Erythroblast (primary cell): Measurements from ENCODE around the gene PARVA.

Experiments used
- DNase-seq, 2 experiments: peaks; one replicate each; lab custom pipeline; 2025; lab: John Stamatoyannopoulos, UW
- GATA1 ChIP-seq: IDR thresholded peaks from 2 replicates; pipeline ENCODE4 v1.6.1; 2011; ENCODE audit warnings: low read depth, mild to moderate bottlenecking, control low read depth, low read length, moderate library complexity
- POLR2A ChIP-seq: IDR thresholded peaks from 2 replicates; pipeline ENCODE4 v1.6.1; 2011; ENCODE audit warnings: mild to moderate bottlenecking, low read length

PARVA gene

DNA sequence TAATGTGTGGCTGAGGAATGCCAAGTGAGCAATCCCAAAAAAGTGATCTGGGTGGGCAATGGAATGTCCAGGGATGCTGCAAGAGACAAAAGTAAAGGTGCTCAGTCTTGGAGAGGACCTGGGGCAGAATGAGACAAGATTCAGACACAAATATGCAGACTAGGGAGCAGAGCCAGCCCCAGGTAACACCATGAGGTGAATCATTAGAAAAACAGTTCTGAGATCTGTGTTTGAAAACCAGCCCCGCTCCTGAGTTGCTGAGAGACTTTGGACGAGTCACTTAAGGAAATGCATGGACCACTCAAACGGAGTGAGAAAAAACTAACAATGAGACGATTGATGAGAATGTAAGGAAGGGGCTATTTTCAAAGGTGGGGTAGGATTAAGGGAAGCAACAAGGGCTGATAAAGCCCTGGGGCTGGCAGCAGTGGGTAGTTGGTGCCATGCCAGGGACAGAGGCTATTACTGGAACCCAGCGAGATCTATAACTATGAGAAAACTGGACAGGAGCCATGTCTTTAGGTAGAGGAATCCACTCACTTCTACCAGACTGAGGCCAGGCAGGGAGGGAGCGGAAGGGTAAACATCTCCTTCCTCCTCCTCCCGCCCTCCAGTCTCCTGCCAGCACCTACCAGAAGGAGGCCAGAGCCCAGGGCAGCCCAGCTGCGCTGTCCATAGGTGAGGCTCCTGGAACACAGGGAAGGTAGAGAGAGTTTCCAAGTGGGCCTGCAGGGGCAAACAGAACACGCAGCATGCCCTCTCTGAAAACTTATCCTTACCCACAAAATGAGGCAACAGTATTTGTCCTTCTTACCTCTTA, 166.4 kb downstream of the PARVA start:
- no peak for TF ChIP-seq POLR2A
- TF ChIP-seq GATA1: no peak
- DNase-seq: no peak

DNA sequence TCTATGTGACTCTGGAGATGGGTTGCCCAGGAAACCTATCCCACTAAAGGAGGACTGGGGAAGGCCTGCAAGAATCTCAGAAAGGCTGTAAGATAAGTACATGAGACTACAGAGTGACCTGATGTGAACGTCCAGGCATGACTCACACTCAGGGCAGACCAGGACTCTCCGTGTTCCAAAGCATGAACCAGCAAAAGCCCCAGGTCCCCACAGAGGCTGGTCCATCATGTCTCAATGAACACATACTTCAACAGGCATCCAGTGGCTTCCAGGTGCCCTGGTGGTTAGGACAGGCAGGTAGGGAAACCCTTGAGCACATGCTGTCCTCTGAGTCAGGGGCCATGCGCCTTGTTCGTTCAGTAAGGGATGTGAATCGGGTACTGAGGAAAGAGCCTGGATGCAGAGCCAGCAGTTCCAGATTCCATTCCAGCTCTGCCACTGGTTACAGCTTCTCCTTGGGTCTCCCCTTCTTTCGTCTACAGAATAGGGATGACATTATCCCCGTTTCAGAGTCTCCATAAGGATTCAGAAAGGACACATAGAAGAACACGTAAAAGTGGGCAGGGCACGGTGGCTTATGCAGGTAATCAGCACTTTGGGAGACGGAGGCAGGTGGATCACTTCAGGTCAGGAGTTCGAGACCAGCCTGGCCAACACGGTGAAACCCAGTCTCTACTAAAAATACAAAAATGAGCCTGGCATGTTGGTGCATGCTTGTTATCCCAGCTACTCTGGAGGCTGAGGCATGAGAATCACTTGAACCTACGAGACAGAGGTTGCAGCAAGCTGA, 167.8 kb downstream of the PARVA start:
- no peak for TF ChIP-seq POLR2A
- no peak for TF ChIP-seq GATA1
- DNase-seq: no peak

DNA sequence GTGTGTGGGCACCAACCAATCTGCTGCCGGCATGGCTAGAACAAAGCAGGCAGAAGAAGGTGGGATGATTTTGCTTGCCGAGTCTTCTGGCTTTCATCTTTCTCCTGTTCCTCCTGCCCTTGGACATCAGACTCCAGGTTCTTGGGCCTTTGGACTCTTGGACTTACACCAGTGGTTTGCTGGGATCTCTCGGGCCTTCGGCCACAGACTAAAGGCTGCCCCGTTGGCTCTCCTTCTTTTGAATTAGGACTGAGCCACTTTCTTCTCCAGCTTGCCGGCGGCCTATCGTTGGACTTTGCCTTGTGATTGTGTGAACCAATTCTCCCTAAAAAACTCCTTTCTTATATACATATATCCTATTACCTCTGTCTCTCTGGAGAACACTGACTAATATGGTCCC, 168.8 kb downstream of the PARVA start:
- TF ChIP-seq GATA1: no peak
- TF ChIP-seq POLR2A: no peak
- no peak for DNase-seq

DNA sequence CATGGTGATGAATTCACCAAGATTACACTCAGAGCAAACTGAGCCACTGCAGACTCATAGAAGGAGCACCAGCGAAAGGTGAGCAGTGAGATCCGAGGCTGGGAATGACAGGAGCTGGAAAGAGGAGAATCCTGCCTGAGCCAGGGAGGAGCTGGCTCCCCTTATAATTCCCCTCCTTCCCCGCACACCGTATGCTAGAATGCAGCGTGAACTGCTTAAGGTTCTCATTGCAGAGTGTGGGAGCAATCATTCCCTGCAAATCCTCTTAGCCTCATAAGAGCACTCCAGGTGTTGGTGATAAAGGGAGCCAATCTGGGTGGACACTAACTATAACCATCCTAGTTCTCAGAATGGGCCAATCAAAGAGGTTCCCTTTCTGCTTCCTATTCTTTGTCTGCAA, 169.3 kb downstream of the PARVA start:
- no peak for TF ChIP-seq GATA1
- TF ChIP-seq POLR2A: no peak
- no peak for DNase-seq

DNA sequence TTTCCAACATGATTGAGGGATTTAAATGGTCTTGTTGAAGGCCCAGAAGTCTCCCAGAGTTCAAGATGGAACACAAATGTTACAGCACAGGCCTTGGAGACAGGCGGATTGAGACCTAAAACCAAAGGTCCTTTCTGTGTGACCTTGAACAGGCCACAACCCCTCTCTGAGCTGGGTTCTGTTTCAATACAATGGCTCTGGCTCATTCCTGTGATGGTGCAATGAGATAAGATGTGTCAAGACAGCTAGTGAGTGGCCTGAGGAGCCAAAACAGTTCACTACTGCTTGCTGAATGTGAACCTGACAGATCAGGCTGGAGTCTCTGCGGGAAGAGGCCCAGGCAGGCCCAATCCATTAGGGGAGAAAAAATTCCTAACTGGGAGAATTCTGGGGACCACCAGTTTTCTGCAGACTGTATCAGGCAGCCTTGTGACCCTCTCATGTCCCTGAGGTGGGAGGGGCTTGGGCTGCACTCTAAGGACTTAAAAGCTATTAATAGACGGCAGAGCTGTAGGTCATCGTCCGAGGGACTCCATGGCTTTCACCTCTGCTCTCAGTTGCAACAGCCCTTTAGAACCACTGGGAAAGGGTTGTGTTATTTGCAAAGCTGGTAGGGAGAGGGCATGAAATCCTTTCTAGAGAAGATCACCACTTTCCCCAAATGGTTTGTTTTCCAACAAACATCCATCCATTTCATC, 170.7 kb downstream of the PARVA start:
- TF ChIP-seq GATA1 (no peak), POLR2A (no peak)
- DNase-seq: no peak

DNA sequence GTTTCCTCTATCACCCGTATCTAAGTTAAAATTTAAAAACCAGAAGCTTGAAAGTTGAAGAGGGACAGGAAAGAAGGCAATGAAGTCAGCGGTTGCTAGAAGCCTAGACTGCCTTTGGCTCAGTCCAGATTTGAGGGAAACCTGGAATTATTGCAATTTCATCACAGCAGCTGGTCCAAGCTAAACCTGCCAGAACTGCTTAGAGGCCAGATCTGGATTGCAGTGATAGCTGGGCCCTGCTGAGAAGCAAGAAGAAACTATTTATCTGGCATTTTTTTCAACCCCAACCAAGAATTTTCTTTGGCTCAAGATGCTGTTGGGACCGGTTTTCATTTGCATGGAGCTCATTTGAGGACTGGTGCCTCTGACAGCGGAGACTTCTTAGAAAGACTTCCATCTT, 175.3 kb downstream of the PARVA start:
- TF ChIP-seq GATA1 (no peak), POLR2A (no peak)
- no peak for DNase-seq

DNA sequence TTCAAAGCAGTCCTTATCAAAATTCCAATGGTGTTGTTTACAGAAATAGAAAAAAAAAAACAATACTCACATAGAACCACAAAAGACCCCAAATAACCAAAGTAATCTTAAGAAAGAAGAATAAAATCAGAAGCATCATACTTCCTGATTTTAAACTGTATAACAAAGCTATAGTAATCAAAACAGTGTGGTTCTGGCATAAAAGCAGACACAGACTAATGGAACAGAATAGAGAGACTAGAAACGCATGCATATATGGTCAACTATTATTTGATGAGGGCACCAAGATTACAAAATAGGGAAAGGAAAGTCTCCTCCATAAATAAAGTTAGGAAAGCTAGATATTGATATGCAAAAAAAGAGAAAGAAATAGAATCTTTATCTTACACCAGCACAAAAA, 176.8 kb downstream of the PARVA start:
- TF ChIP-seq POLR2A (no peak), GATA1 (no peak)
- DNase-seq: no peak

DNA sequence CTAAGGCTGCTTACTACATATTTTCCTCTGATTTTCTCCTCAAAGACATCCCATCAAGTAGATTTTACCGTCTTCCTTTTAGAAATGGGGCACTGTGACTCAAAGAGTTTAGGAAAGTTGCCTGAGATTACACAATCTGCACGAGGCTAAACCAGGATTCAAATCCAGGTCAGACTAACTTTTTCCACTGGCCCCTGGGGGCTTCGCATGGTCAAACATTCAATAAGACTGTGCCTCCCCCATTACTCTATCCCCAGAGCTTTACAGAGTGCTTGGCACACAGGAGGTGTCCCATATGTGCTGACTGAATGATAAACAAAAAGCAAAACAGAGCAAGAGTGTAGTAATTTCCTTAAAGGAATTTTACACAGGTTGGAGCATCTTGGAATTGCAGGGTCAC, 178.8 kb downstream of the PARVA start:
- DNase-seq: no peak

DNA sequence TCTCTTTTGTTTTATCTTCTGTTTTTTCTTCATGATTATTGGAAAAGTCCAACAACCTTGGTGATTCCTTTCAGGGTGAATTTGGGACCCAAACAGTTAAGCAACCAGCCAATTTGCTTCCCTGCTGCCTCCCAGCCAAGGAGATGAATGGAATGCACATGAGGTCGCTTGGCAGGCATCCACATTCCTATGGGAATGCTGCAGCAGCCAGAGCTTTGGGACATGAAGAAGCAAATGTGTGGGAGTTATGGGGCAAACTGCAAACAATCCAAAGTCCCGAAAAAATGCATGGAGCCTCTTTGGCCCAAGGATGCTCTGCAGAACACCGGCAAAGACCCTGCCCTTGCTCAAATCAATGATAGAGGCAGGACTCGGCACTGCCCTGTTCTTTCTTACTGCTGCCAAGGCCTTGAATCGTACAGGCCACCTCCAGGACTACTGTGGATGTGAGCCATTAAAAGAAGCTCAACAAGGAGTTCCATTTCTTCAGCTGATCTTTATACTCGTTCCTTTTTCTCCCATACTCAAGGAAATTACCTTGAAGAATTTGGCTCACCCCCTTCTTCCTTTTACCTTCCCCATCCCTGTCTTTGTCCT, 179.5 kb downstream of the PARVA start:
- TF ChIP-seq POLR2A (no peak), GATA1 (no peak)
- no peak for DNase-seq

More for the DNA sequence above, 178.8 kb downstream of the PARVA start:
- no peak for TF ChIP-seq GATA1
- TF ChIP-seq POLR2A: no peak

DNA sequence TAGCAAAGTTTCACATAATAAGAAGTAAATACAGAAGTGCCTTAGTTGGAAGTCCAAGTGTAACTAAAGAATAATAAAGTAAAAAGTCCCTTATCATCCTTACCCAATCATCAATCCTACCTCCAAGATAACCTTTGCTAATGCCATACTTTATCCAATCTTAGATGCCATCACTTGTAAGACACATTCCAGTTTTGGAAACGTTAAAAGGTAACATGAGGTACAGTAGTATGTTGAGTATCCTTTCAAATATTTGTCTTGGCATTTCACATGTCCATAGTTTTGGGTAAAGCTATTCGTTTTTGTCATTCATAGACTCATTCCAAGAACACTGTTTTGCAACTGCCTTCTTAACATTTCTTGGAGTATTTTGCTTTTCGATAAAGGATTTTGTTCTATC, 181.6 kb downstream of the PARVA start:
- DNase-seq: no peak
- TF ChIP-seq GATA1 (no peak), POLR2A (no peak)

DNA sequence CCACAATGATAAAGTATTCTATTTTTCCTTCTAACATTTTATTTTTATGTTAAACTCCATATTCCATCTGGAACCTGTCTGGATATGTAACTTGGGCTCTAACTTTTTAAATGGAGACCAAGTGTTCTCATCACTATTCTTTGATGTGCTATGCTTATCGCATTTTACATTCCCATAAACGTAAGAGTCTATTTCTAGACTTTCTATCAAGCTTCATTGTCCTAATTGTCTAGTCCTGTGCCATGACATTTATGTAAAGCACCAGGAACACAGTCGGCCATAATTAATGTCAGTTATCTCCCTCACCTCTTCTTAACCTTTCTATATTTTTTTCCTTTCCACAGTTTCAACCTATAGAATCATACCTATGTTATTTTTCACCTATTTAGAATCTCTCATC, 183.0 kb downstream of the PARVA start:
- TF ChIP-seq GATA1: no peak
- TF ChIP-seq POLR2A: no peak
- DNase-seq: no peak

DNA sequence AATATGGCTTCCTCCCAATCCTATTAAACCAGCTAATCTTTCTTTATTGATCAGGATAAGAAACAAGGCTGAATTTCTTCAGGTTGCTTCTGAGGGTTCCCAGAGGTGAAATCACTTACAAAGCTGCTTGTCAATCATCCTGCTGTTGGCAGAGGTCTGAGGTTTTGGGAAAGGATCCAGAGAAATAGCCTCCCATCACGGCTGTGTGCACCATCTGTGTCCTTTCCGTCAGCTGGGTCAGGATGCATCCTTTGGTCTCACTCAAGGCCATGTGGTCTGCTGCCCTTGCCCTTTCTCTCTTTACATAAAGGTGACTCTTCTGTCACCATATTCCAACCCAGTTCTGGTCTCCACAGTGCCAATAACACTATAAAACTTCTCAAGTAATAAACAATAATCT, 183.5 kb downstream of the PARVA start:
- DNase-seq: no peak
- TF ChIP-seq GATA1 (no peak), POLR2A (no peak)

DNA sequence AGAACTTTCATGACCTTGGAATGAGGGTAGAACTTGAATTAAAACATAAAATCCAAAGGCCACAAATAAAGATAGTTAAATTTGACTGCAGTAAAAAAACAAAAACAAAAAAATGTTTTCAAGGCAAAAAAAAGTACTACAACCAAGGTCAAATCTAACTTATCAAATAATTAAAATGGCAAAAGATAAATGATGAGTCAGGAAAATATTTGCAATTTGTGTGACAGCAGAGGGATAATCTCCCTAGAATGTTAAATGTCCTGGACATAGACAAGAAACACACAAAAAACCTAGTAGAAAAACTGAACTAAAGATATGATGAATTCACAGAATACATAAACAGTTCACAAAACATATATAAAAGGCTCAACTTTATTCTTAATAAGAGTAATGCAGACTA, 186.6 kb downstream of the PARVA start:
- no peak for DNase-seq
- no peak for TF ChIP-seq GATA1
